AG10803 (cell line): Measurements from ENCODE around the gene ALG6.
"Not testable (repeated sequence)": the region's sequence is repeated elsewhere in the genome, so short reads cannot be mapped to it uniquely, and the experiment has no call there.

ENCODE experiments used
- DNase-seq: peaks from one replicate; pipeline ENCODE4 v3.0.0; 2010; ENCODE audit warnings: low read depth
- H3K4me3 ChIP-seq: 2 replicates; pipeline ENCODE4 v1.5.1; 2011; ENCODE audit warnings: mild to moderate bottlenecking, low read length, control low read depth
- CTCF ChIP-seq: conservative IDR thresholded peaks from 2 replicates; pipeline ENCODE4 v1.5.1; 2011; ENCODE audit warnings: mild to moderate bottlenecking, low read length, control low read depth, inconsistent platforms

Gene ALG6

GRCh38 chr1:63411066-63411465, 43.6 kb downstream of the ALG6 start:
- DNase-seq = no peak
- no peak for TF ChIP-seq CTCF
- no peak overlapping the region for H3K4me3 ChIP-seq

- TF ChIP-seq CTCF = no peak
- H3K4me3 ChIP-seq = no peak overlapping the region
- DNase-seq = no peak
These were observed 46.0 kb downstream of the ALG6 start for GRCh38 chr1:63413394-63413793.

- TF ChIP-seq CTCF = no peak
- H3K4me3 ChIP-seq = no peak overlapping the region
- DNase-seq = no peak
These were observed 47.4 kb downstream of the ALG6 start for GRCh38 chr1:63414691-63415365.

- TF ChIP-seq CTCF = no peak
These were observed 50.7 kb downstream of the ALG6 start for GRCh38 chr1:63418101-63418500.

GRCh38 chr1:63420746-63421145, 53.3 kb downstream of the ALG6 start:
- H3K4me3 ChIP-seq, DNase-seq: not testable (repeated sequence)

More at GRCh38 chr1:63418101-63418500, 50.7 kb downstream of the ALG6 start:
- DNase-seq = no peak
- no peak overlapping the region for H3K4me3 ChIP-seq

- H3K4me3 ChIP-seq = no peak overlapping the region
- TF ChIP-seq CTCF = no peak
- no peak for DNase-seq
These were observed 56.2 kb downstream of the ALG6 start for GRCh38 chr1:63423649-63424048.

- H3K4me3 ChIP-seq = no peak overlapping the region
- TF ChIP-seq CTCF = no peak
- DNase-seq = no peak
These were observed 61.4 kb downstream of the ALG6 start for GRCh38 chr1:63428815-63429214.
